Measurements from ENCODE around the gene ADGRB3. TPM values are rescaled to one million over a fixed set of nuclear protein-coding genes. Genes with fewer than 3 reads are reported as not detected.

The ADGRB3 gene
- polyA plus RNA-seq, 2 of the 4 experiments (the other 2 are of a cell fraction), result not detected

- ATAC-seq, result peak in 1 of 2 experiments; percentile 61; a peak in 2 of 6 replicates
Observed at GRCh38 chr6:69164564-69165229, 529.6 kb downstream of the ADGRB3 start.

GRCh38 chr6:69179681-69180080 lies 544.6 kb downstream of the ADGRB3 start:
- no peak overlapping the region for H3K27ac ChIP-seq
- H3K9me3 ChIP-seq, result no peaks in the 10 kb centered on the region
- FAIRE-seq (no peak), DNase-seq (ENCODE audit: low read depth in 1 of 2, low spot score in 1 of 2) (peak in 1 of 2 experiments; percentile 2), ATAC-seq (no peak)
- TF ChIP-seq ZFP36 (IDR thresholded peaks at IDR 0.05; ENCODE audit: borderline replicate concordance, partially characterized antibody) (no peak), RNF2 (IDR thresholded peaks at IDR 0.05; ENCODE audit: borderline replicate concordance, low read depth) (no peak), JUNB (IDR thresholded peaks at IDR 0.05) (no peak), POLR2AphosphoS2 (conservative IDR thresholded peaks at IDR 0.05; ENCODE audit: low read length) (no peak), NR3C1 (IDR thresholded peaks at IDR 0.05) (no peak), MAFK (IDR thresholded peaks at IDR 0.05; ENCODE audit: partially characterized antibody) (no peak), CBX2 (IDR thresholded peaks at IDR 0.05; ENCODE audit: borderline replicate concordance, low read depth) (no peak), CBX8 (IDR thresholded peaks at IDR 0.05) (no peak), FOXS1 (CRISPR knock-in tag; IDR thresholded peaks at IDR 0.05) (no peak), ZNF302 (CRISPR knock-in tag; IDR thresholded peaks at IDR 0.05) (no peak), GATA3 (IDR thresholded peaks at IDR 0.05; ENCODE audit: borderline replicate concordance) (no peak), POLR2A (IDR thresholded peaks at IDR 0.05; ENCODE audit: low read length) (no peak), NPAS2 (CRISPR knock-in tag; IDR thresholded peaks at IDR 0.05; ENCODE audit: borderline replicate concordance) (no peak), CTCF (IDR thresholded peaks at IDR 0.05) (no peak)
- TF ChIP-seq, protein P1, sequence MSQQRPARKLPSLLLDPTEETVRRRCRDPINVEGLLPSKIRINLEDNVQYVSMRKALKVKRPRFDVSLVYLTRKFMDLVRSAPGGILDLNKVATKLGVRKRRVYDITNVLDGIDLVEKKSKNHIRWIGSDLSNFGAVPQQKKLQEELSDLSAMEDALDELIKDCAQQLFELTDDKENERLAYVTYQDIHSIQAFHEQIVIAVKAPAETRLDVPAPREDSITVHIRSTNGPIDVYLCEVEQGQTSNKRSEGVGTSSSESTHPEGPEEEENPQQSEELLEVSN (IDR thresholded peaks at IDR 0.05; ENCODE audit: borderline replicate concordance, low read depth), result no peak
- H3K4me2 ChIP-seq, result no peak overlapping the region
- ChIA-PET POLR2A (no interaction called here), CTCF (no interaction called here)
- no peaks in the 10 kb centered on the region for H3K4me1 ChIP-seq
- no peak overlapping the region for H3K4me3 ChIP-seq

More at GRCh38 chr6:69164564-69165229, 529.6 kb downstream of the ADGRB3 start:
- no peaks in the 10 kb centered on the region for H3K4me1 ChIP-seq
- TF ChIP-seq ESRRA (IDR thresholded peaks at IDR 0.05; ENCODE audit: borderline replicate concordance, low read length), result no peak
- TF ChIP-seq SMC3 (IDR thresholded peaks at IDR 0.05), result no peak
- no peak for TF ChIP-seq NFE2L2 (conservative IDR thresholded peaks at IDR 0.05; ENCODE audit: low read length)
- TF ChIP-seq BHLHE40 (IDR thresholded peaks at IDR 0.05; ENCODE audit: low read depth, low read length), result no peak
- TF ChIP-seq HEYL (CRISPR knock-in tag; IDR thresholded peaks at IDR 0.05), result no peak
- TF ChIP-seq, protein P2, sequence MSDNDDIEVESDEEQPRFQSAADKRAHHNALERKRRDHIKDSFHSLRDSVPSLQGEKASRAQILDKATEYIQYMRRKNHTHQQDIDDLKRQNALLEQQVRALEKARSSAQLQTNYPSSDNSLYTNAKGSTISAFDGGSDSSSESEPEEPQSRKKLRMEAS (IDR thresholded peaks at IDR 0.05), result no peak
- no peak for TF ChIP-seq CHD2 (IDR thresholded peaks at IDR 0.05; ENCODE audit: low read length, partially characterized antibody)
- ChIA-PET POLR2A (no interaction called here), CTCF (no interaction called here)
- no peak overlapping the region for H3K4me3 ChIP-seq
- DNase-seq (ENCODE audit: low read depth in 1 of 2, low spot score in 1 of 2) (peak in 1 of 2 experiments; percentile 2), FAIRE-seq (no peak)
- no peaks in the 10 kb centered on the region for H3K9me3 ChIP-seq
- H3K4me2 ChIP-seq, result no peak overlapping the region
- 36% methylated on average over 4 of the region's 4 CpGs for WGBS (ENCODE audit: missing lambda C conversion rate)
- no peak overlapping the region for H3K27ac ChIP-seq

DNA sequence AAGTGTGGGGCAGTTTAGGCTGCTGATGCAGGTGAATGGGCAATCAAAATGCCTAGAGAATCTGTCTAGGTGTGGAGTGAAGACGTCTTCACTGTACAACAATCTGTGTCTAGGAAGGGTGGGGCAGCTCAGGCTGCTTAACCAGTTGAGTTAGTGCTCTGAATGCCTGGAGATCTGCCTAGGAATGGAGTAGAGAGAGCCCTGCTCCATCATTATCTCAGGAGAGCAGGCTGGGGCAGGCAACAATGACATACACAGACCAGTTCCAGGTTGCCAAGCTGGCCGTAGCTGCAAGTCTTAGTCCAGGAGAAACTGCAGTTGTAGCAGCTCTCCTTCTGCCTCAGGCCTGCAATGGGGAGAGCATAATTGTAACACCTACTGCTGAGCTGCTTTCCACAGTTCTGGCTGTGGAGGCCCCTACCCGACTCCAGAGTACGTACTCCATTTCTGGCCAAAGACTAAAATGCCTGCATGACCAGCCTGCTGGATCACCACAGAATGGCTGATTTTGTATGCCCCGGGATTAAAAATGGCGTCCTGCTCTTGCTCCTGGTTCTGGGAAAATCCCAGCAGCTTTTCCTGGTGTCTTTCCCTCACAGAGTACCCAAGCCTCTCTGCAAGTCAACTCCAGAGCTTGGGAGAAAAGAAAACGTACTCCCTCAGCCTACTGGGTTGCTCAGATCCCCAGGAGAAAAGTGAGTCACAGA lies 545.4 kb downstream of the ADGRB3 start:
- no peaks in the 10 kb centered on the region for H3K4me1 ChIP-seq
- ChIA-PET CTCF (no interaction called here), POLR2A (no interaction called here)
- 32% methylated on average over 7 of the region's 7 CpGs for WGBS (ENCODE audit: missing lambda C conversion rate)
- DNase-seq (ENCODE audit: low read depth in 1 of 2, low spot score in 1 of 2), result no peak
- no peak overlapping the region for H3K27ac ChIP-seq
- H3K4me2 ChIP-seq, result no peak overlapping the region
- ATAC-seq, result no peak
- H3K9me3 ChIP-seq, result no peaks in the 10 kb centered on the region
- no peak for FAIRE-seq
- H3K4me3 ChIP-seq, result no peak overlapping the region
- TF ChIP-seq KDM5A (IDR thresholded peaks at IDR 0.05), result no peak
- TF ChIP-seq, protein P1 (IDR thresholded peaks at IDR 0.05; ENCODE audit: borderline replicate concordance, low read depth), result no peak
- TF ChIP-seq ZC3H11A (IDR thresholded peaks at IDR 0.05), result no peak
- TF ChIP-seq MAFK (IDR thresholded peaks at IDR 0.05; ENCODE audit: partially characterized antibody), result no peak
- no peak for TF ChIP-seq RNF2 (IDR thresholded peaks at IDR 0.05; ENCODE audit: borderline replicate concordance, low read depth)
- TF ChIP-seq, protein P3, sequence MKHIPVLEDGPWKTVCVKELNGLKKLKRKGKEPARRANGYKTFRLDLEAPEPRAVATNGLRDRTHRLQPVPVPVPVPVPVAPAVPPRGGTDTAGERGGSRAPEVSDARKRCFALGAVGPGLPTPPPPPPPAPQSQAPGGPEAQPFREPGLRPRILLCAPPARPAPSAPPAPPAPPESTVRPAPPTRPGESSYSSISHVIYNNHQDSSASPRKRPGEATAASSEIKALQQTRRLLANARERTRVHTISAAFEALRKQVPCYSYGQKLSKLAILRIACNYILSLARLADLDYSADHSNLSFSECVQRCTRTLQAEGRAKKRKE (CRISPR knock-in tag; IDR thresholded peaks at IDR 0.05; ENCODE audit: low read depth), result no peak
- TF ChIP-seq SREBF2 (IDR thresholded peaks at IDR 0.05), result no peak
- no peak for TF ChIP-seq NFE2L2 (conservative IDR thresholded peaks at IDR 0.05; ENCODE audit: low read length)
- no peak for TF ChIP-seq RCOR1 (IDR thresholded peaks at IDR 0.05; ENCODE audit: low read depth, low read length)
- TF ChIP-seq EHMT2 (IDR thresholded peaks at IDR 0.05; ENCODE audit: low read depth), result no peak
- TF ChIP-seq, protein P4, sequence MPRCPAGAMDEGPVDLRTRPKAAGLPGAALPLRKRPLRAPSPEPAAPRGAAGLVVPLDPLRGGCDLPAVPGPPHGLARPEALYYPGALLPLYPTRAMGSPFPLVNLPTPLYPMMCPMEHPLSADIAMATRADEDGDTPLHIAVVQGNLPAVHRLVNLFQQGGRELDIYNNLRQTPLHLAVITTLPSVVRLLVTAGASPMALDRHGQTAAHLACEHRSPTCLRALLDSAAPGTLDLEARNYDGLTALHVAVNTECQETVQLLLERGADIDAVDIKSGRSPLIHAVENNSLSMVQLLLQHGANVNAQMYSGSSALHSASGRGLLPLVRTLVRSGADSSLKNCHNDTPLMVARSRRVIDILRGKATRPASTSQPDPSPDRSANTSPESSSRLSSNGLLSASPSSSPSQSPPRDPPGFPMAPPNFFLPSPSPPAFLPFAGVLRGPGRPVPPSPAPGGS (IDR thresholded peaks at IDR 0.05), result no peak
- no peak for TF ChIP-seq MYC (IDR thresholded peaks at IDR 0.05; ENCODE audit: borderline replicate concordance, low read length)

Measured in A549 (cell line).